ENCODE data around the gene ERH. TPM values are rescaled to one million over a fixed set of nuclear protein-coding genes. Genes with fewer than 3 reads are reported as not detected.

The ERH gene
- total RNA-seq (2021; ENCODE audit: unreplicated experiment) (222 TPM), Bru-seq, nascent RNA (percentile 94 among the genes with signal in this experiment), BruChase-seq, experiment 1, labeled RNA remaining after a 2-hour chase (percentile 84 among the genes with signal in this experiment), BruChase-seq, experiment 2, labeled RNA remaining after a 6-hour chase (percentile 90 among the genes with signal in this experiment)
- polyA plus RNA-seq (2012; ENCODE audit: insufficient read length), result 266 TPM
- long read RNA-seq, transcript ERH-203 (4 exons, 1,124 nt), result major isoform, 32 of 40 reads
- long read RNA-seq, partial matches to known transcripts, result 0 of 40 reads
- long read RNA-seq, other reads (novel, unspliced or antisense), result 7 of 40 reads

- H3K9me3 ChIP-seq (ENCODE audit: control insufficient read depth, insufficient read depth, low read depth, low read length), result no peaks in the 10 kb centered on the region
- peaks cover 20% of the 10 kb centered on the region for H3K4me1 ChIP-seq (ENCODE audit: control insufficient read depth, insufficient read depth, low read length)
- in situ Hi-C loops (cut with HindIII; ENCODE audit: low pct_unique_long_range_greater_than_20kb, low sequenced_read_pairs), result no loop called here
- no peaks in the 10 kb centered on the region for H3K27me3 ChIP-seq (ENCODE audit: control insufficient read depth, insufficient read depth, low read length)
- intact Hi-C loops (cut with micrococcal nuclease; ENCODE audit: unreplicated experiment), result no loop called here
- peak within 1 kb of the TSS; percentile 96 for H3K27ac ChIP-seq (ENCODE audit: low read length)
- H3K36me3 ChIP-seq (ENCODE audit: control insufficient read depth, insufficient read depth, low read length), result peaks cover 34% of the 10 kb centered on the region
- POLR2A ChIA-PET, result interaction anchor here (0.7 kb wide), 1 partner anchor 14 kb away, joined by 4 read pairs; no protein-coding TSS in a partner anchor
- H3K4me3 ChIP-seq (ENCODE audit: low read depth in 2 of 2, low read length in 2 of 2), result peak within 1 kb of the TSS; percentile 82 to 98
- TF ChIP-seq SIN3A (IDR thresholded peaks at IDR 0.05; ENCODE audit: borderline replicate concordance, insufficient read depth, low read depth, low read length) (0 out of 2 replicates have a peak, but pooled peaks have one; percentile 75), TCF7L2 (IDR thresholded peaks at IDR 0.05; ENCODE audit: low read depth, low read length) (no peak; the same call in 1 of the 2 replicates), REST (IDR thresholded peaks at IDR 0.05; ENCODE audit: insufficient read depth in 1 of 2, low read depth in 2 of 2, low read length in 1 of 2) (peak in 1 of 2 experiments; percentile 13; a peak in 1 of 4 replicates), POLR2AphosphoS5 (IDR thresholded peaks at IDR 0.05; ENCODE audit: low read depth, low read length) (peak; percentile 66)
- CTCF ChIA-PET, result interaction anchor here (0.5 kb wide), 1 partner anchor 13 kb away, joined by 4 read pairs; no protein-coding TSS in a partner anchor
- ATAC-seq, result peak; percentile 97
- no TSS peak for BruUV-seq (replicated peaks)
- DNase-seq (ENCODE audit: low read depth, low spot score), result peak; percentile 92
Observed at GRCh38 chr14:69398053-69398817, at the start of gene ERH, which contains the start of gene SLC39A9. Gene ERH, minus strand, starts transcription at chr14:69398299. Its CDS starts 66 bp downstream, at chr14:69398233. Gene SLC39A9, plus strand, starts transcription at chr14:69398692. Its CDS starts 678 bp downstream, at chr14:69399370.

GRCh38 chr14:69443296-69443805 is 45.3 kb upstream of the ERH start:
- no peak for TF ChIP-seq CTCF (IDR thresholded peaks at IDR 0.05)
- no peak for TF ChIP-seq REST (IDR thresholded peaks at IDR 0.05; ENCODE audit: insufficient read depth in 1 of 2, low read depth in 2 of 2, low read length in 1 of 2)
- no peak for TF ChIP-seq TCF7L2 (IDR thresholded peaks at IDR 0.05; ENCODE audit: low read depth, low read length)
- no peak for TF ChIP-seq POLR2AphosphoS5 (IDR thresholded peaks at IDR 0.05; ENCODE audit: low read depth, low read length)
- TF ChIP-seq SIN3A (IDR thresholded peaks at IDR 0.05; ENCODE audit: borderline replicate concordance, insufficient read depth, low read depth, low read length), result no peak
- Histone ChIP-seq H3K36me3 (ENCODE audit: control insufficient read depth, insufficient read depth, low read length) (no peaks in the 10 kb centered on the region), H3K9me3 (ENCODE audit: control insufficient read depth, insufficient read depth, low read depth, low read length) (no peaks in the 10 kb centered on the region), H3K27me3 (ENCODE audit: control insufficient read depth, insufficient read depth, low read length) (no peaks in the 10 kb centered on the region), H3K4me1 (ENCODE audit: control insufficient read depth, insufficient read depth, low read length) (no peaks in the 10 kb centered on the region), H3K27ac (ENCODE audit: low read length) (no peak overlapping the region), H3K4me3 (ENCODE audit: low read depth in 2 of 2, low read length in 2 of 2) (no peak overlapping the region)
- ChIA-PET CTCF (no interaction called here), POLR2A (no interaction called here)
- BruUV-seq (replicated peaks), result no TSS peak
- no peak for DNase-seq (ENCODE audit: low read depth, low spot score)
- in situ Hi-C loops (cut with HindIII; ENCODE audit: low pct_unique_long_range_greater_than_20kb, low sequenced_read_pairs) (no loop called here), intact Hi-C loops (cut with micrococcal nuclease; ENCODE audit: unreplicated experiment) (no loop called here)
- no peak for ATAC-seq

All from Panc1 (cell line).